Brain pericyte (primary cell): ENCODE measurements around the gene CCDC102B.
"Not testable (repeated sequence)": the region's sequence is repeated elsewhere in the genome, so short reads cannot be mapped to it uniquely, and the experiment has no call there.

Source experiments
- DNase-seq: peaks from one replicate; pipeline ENCODE4 v3.0.0-alpha.2; 2012; ENCODE audit warnings: low read depth, low spot score

The CCDC102B gene

DNA sequence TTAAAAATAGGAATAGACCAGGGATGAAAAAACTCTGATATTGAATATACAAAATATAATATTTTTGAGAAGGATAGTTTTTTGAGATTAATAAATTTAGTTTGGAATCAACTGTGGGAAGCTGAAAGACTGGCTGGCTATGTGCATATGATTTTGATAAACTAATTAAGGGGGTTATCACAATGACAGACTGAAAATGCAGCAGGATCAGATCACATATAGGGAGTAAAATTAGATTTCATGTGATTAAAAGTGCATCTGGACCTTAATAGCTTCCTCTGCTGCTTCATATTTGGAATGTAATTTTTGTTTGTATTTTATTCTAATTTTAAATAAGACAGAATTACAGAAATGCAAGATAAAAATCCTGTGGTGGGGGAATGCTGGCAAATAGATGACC lies 111.7 kb downstream of the CCDC102B start:
- DNase-seq: no peak

DNA sequence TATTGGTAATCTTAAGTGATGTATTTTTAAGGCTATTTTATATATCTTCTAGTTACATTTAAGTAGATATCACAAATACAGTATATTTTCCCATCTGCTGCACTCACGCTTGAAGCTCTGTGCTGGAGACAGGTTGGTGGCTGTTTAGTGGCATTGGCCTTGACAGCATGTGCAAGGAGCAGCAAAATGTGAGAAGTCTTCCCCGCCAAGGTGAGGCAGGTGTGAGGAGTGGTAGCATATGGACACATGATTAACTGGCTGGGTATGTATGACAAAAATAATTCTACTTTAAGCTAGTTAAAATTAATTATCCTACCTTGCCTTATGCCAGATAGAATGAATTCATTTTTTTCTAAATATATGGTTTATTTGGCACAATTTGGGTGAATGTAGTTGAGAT lies 117.2 kb downstream of the CCDC102B start:
- no peak for DNase-seq

DNA sequence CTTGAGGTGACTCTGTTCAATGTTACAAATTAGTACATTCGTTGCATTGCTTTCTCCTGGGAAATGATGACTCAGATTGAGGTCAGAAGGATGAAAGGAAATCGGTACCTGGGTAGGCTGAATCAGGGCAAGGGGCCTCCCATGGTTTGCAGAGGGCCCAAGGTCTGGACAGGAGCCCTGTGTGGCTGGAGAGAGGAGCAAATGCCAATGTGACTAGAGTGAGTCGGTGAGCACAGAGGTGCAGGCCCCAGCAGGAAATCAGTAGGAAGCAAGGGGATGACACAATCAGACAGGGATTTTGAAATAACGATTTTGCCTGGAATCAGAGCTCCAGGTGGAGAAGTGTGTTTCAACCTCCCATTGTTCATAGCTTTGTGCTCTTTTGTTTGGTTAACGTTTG lies 118.9 kb downstream of the CCDC102B start:
- DNase-seq: no peak

DNA sequence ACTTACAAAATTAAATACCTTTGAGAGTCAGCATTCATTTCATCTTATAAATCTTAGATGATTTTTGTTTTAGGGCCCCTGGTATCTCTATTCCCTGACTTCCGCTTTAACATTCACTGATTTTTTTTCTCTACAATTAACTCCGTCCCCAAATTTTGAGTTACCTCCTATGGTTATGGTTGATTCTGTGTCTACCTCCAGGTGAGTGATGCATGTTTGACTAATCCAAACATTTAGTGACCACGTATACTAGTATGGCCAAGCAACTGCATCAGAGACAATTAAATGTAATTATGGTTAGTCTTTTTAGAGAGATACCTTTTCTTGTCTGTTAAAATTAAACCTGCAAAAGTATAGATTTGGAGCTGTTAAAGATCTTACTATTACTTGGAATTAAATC lies 120.3 kb downstream of the CCDC102B start:
- no peak for DNase-seq

DNA sequence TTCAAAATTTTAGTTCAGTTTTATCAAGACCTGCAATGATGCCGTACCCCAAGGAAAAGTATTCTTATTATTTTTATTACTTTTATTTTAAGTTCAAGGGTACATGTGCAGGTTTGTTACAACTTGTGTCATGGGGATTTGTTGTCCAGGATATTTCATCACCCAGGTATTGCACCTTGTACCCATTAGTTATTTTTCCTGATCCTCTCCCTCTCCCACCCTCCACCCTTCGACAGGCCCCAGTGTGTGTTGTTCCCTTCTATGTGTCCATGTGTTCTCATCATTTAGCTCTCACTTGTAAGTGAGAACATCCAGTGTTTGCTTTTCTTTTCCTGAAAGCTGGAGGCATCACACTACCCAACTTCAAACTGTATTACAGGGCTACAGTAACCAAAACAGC lies 122.0 kb downstream of the CCDC102B start:
- no peak for DNase-seq

DNA sequence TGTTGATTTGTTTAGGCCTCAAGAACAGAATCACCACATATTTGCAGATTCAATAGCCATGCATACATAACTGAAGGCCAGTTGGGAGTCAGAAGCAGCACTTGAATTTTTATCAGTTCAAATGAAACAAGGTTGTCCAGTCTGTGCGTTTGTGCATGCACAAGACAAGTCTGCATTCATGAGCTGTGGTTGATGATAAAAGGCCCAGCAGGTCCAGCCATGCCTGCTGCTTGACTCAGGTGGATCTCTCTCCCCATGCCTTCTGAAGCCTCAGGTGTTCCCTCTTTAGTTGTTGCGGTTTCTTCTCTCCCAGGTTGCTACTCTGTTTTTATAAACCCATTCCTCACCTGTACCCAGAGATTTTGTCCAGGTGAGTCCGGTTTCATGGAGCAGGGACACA lies 124.5 kb downstream of the CCDC102B start:
- no peak for DNase-seq

DNA sequence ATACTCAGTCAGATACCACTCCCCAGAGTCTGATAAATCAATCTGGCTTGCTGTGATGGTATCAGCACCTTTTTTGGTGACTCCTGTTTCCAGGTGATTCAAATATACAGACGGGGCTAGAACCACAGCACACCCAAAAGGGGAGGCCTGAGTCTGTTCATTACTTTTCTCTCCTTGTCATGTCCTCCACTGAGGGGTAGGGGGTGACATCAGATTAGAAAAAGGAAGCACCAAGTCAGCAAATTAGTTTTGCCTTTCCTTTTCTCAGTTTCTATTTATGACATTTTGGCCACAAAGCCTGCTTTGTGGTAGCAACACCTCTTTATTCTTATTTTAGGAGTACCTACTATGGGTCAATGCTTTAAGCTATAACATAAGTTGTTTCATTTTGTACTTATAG lies 127.4 kb downstream of the CCDC102B start:
- DNase-seq: no peak

DNA sequence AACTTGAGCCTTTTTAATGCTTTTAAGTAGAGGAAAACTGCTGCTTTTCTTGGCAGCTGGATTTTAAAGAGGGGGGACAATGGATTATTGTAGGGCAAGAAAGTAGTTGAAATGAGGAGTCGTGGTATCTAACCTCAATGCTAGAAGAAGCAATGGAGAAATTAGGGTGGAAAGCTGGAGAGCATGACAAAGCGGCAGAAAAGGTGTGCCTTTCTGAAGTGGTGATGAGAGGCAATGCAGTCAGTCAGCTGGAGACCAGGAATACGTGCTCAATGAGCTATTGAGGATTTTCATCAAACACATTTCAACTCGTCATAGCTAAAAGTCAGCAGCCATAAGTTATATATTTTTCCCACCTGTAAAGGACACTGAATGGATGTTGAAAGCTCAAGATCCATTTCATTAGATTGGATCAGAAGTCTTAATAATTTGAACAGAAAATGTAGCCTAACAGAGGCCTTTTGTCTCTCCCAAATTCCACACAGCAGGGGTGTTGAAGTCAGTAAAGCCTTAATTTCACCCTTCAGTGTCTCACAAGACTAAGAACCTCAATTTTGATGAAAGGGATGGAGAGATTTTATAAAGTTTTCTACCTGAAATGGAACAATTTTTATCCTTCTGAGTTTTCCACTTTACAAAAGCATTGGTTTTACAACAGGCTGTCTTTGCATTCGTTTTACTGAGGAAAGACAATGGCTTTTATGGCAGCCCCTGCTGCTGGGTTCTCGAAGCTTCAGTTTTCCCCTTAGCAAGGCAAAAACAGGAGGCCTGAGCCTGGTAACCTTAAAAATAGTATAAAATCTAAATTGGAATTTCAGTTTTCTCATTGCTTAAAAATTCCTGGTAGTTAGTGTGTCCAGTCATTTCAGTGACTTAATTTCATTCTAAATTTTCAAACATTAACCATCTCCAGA lies 131.1 kb downstream of the CCDC102B start:
- DNase-seq: no peak

DNA sequence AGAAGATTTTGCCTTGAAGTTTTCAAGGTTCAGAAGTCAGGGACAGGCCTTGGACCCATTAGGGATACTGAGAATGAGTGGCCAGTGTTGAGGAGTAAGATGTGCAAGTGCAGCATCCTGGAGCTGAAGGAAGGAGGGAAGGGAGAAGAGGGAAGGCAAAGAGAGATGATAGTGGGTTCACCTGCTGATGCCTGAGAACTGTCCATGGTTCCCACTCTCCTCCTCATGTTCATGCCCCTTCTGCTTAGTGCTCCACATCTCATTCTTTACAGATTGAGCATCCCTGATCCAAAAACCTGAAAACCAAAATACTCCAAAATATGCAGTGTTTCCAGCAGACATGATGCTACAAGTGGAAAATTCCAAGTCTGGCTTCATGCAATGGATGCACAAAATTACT lies 137.8 kb downstream of the CCDC102B start:
- DNase-seq: no peak

DNA sequence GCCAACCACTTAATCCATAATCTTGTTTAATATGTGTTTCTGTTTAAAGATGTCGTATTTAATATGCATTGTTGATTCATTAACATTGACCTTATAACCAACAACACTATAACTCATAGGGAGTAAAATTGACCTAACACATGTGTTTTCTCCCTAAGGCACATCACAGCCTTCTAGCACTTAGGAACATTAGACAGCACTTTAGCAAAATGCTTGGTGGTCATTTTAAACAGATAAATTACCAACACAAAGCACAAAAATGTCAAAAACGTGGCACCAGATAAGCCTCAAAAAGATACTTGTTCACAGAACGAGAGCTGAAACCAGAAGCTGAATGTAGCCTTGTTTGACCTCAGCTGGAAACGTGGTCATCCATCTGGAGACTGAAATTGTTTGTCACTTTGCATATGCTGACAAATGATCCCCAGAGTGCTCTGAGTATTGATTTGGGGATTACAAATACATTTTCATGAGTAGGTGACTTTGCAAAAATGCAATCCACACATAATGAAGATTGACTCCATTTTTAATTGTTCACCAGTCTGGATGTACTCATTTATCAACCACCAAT lies 139.2 kb downstream of the CCDC102B start:
- no peak for DNase-seq

DNA sequence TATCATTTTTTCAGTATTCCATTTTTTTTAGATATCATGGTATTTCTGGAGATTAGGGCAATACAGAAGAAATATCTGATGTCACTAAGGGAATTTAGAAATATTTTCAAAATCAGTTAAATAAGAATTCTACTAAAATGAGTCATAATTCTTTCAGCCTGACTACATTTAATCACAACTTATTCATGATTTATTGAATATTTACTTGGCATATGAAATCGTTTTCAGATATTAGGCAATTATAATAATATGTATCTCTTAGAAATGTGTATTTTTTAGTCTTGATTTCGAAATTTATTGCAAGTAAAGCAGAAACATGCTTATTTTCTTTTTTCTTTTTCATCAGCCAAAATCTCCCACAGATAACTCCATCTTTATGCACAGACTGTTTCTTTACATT lies 142.2 kb downstream of the CCDC102B start:
- no peak for DNase-seq

DNA sequence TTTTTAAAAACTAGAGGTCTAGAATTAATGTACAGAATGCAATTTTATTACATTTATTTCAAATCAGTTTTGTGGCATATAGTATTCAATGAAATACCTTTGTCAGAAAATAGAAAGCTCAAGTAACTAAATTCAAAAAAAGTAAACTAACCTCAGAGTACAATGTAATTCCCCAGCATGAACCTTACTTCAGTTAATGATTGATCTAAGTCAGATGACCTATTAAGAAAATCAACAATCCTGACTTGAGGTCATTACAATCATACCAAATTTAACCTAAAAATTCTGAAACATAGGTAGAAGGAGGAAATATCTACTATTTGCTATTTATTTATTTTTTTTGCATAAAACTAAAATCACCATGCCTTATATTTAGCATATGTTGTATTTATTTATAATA lies 142.9 kb downstream of the CCDC102B start:
- no peak for DNase-seq

DNA sequence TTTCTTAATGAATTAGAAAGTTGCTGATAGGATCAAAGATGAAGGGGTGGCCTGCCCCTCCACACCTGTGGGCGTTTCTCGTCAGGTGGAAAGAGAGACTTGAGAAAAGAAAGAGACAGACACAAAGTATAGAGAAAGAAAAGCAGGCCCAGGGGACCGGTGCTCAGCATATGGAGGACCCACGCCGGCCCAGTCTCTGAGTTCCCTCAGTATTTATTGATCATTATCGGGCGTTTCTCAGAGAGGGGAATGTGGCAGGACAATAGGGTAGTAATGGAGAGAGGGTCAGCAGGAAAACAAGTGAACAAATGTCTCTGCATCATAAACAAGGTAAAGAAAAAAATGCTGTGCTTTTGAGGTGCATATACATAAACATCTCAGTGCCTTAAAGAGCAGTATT lies 144.3 kb downstream of the CCDC102B start:
- DNase-seq: no peak

DNA sequence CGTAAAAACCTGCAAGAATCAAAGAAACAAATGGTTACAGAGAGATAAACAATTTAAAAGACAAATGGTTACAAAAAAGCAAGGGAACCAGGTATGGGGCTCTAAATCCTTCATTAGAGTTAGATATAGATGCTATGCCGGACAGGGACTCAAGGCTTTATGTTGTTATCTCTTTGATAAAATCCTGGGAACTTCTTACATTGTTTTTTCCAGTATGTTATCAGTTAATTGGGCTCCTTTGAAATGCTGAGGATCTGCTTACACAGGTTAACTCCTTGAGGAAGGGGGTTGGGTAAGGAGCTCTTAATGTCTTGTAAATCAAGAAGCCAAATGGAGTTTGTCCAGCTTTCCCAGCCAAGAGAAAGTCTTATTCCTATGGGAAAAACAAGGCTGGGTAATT lies 146.0 kb downstream of the CCDC102B start:
- DNase-seq: not testable (repeated sequence)

DNA sequence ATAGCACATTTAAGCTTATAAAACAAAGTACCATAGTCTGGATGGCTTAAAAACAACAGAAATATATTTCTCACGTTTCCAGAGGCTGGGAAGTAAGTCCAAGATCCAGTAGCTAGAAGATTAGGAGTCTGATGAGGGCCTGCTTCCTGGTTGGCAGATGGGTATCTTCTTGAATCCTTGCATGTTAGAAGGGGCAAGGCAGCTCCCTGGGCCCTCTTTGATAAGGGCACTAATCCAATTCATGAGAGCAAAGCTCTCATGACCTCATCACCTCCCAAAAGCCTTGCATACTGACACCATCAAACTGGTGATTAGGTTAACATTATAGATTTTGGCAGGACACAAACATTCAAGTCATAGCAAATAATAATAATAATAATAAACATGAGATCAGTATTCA lies 146.4 kb downstream of the CCDC102B start:
- no peak for DNase-seq

DNA sequence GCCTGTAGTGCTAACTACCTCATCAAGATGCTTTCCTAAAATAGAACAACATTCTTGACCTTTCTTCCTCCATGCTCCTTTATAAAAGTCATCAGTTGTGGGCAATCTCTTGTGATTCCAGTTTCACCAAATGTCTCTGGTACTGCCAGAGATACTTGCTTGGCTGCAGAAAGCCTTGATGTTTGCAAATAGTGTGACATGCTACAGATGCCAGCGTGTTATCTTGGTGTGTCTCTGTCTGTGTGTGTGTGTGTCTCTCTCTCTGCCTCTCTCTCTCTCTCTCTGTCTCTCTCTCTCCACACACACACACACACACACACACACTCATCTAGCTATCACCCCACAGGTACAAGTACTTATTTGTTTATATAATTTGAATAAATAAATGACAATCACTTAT lies 146.9 kb downstream of the CCDC102B start:
- DNase-seq: no peak

DNA sequence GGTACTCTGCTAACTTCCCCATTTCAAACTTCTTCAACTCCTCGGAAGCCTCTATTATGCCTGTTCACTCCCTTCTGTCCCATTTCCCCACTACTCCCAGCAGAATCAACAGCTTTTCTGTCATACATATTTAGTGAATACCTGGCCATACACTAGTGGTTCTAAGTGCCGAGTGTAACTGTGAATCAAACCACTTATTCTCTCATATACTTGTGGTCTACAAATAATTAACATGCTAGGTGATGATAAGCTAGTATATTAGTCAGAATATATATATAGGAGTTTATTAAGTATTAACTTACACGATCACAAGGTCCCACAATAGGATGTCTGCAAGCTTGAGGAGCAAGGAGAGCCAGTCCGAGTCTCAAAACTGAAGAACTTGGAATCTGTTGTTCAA lies 150.7 kb downstream of the CCDC102B start:
- DNase-seq: no peak

DNA sequence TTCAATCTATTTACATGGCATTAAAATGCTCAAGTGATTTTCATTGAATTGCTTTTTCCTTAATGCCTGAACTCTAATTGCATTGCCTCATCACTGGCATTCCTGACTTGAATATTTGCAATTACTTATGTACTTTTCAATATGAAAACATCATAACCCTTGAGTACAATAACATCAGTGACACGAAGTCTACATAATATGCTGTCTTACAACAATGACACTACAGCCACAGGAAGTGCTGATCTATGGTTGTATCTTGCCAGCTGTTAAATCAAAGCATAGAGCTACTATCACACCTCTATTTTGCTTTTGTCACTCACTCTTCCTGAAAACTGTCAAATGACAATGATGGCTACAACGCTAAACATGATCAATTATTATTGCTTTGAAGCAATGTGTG lies 156.9 kb downstream of the CCDC102B start:
- DNase-seq: no peak

DNA sequence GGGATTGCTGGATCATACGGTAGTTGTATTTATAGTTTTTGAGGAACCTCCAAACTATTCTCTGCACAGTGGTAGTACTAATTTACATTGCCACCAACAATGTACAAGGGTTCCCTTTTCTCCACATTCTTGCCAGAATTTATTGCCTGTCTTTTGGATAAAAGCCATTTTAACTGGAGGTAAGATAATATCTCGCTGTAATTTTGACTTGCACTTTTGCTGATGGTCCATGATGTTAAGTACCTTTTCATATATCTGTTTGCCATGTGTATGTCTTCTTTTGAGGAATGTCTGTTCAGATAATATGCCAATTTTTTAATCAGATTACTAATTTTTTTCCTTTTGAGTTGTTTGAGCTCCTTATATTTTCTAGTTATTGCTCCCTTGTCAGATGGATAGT lies 158.8 kb downstream of the CCDC102B start:
- no peak for DNase-seq

DNA sequence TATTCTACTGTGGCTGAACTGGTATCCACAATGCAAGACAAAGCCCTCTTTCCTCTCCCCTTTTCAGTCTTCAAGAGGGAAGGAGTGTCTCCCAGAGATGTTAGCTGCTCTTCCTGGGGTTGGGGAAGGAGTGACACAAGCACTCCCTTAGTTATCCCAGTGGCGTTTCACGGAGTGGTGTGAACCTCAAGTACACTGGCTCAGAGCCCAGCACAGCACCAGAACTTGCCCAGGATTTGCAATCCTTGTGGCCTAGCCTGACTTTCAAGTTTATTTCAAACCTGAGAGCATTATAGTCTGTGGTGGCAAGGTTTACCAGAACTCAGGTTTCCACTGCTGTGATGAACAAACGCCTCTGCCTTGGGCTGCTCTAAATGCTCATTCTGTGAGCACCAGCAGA lies 162.5 kb downstream of the CCDC102B start:
- no peak for DNase-seq

DNA sequence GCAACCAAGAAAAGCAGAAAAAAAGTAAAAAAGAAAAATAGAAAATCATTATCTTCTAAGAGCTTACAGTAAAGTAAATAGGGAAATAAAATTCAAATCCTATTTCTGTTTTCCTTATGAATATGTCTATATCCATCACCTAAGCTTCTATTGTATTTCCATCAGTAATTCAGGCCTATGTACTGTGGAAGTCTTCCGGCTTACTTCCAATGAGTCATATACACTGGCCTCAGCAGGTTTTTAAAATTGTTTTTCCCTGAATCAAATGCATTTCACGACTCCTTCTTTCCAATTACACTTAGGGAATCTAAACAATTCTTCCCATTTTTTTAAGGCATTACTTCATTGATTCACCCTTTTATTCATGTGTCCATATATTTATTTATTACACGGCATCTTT lies 164.7 kb downstream of the CCDC102B start:
- DNase-seq: no peak

DNA sequence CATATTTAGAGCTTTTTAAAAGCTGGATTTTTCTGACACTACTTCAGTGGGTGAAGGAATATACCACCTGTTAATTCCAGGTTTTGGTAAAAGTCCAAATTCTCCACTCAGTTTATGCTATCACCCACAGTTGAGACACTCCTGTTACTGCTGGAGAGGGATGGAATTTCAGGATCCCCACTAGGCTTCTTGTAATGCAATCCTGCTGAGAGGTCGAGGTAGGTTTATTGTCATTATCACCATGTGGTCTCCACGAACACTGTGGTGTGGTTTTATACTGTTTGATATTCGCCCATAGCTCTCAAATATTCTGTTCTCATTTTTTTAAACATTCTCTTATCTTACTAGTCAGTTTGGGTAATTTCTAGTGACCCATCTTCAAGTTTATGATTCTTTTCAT lies 167.9 kb downstream of the CCDC102B start:
- peak; percentile 5 for DNase-seq

DNA sequence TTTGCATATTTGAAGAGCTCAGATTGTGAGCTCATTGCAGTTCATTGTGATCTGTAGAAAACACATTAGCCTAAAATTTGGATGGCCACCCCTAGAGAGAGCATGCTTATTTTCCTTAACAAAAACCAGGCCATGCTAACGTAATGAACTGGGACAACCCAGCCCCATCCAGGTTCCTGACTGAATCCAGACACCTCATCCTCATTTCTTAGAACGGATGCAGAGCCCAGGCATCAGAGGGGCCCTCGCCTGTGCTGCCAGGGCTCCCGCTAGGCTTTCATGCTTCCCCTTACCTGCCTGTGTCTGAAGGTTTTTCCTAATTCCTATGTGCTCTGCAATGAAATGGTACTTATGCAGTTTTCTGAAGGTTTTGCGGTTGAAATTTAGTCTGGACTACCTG lies 171.1 kb downstream of the CCDC102B start:
- DNase-seq: no peak
